HEK293 (cell line): ENCODE data around the gene DIDO1.
A peak's percentile ranks its signal among the peaks of the same experiment; 100 is the strongest.

Experiments
- HOXD13 ChIP-seq: sonication (generic); formaldehyde crosslinking; IDR thresholded peaks from 2 replicates; pipeline ENCODE4 v1.8.0; 2022; ENCODE audit warnings: missing genetic modification reagents, borderline replicate concordance
- KLF1 ChIP-seq: fragments of 450-650 bp; formaldehyde crosslinking; IDR thresholded peaks from 2 replicates; pipeline ENCODE4 v1.5.1; 2016; ENCODE audit warnings: missing biosample characterization, missing genetic modification characterization
- KLF9 ChIP-seq: fragments of 450-650 bp; formaldehyde crosslinking; IDR thresholded peaks from 2 replicates; pipeline ENCODE4 v1.5.1; 2016; ENCODE audit warnings: missing biosample characterization, missing genetic modification characterization, low read depth
- MEIS1 ChIP-seq: sonication (generic); formaldehyde crosslinking; IDR thresholded peaks from 2 replicates; pipeline ENCODE4 v1.8.1; 2022; ENCODE audit warnings: missing genetic modification reagents, mild to moderate bottlenecking, borderline replicate concordance
- TCF7L2 ChIP-seq: IDR thresholded peaks from 2 replicates; pipeline ENCODE4 v1.6.1; 2011; ENCODE audit warnings: low read depth, mild to moderate bottlenecking, inconsistent platforms, low read length, moderate library complexity, borderline replicate concordance
- YY1 ChIP-seq: fragments of 450-650 bp; formaldehyde crosslinking; IDR thresholded peaks from 2 replicates; pipeline ENCODE4 v1.5.1; 2018; ENCODE audit warnings: missing biosample characterization, missing genetic modification characterization
- ZNF140 ChIP-seq: fragments of 450-650 bp; formaldehyde crosslinking; IDR thresholded peaks from 2 replicates; pipeline ENCODE4 v1.5.1; 2016; ENCODE audit warnings: missing biosample characterization, missing genetic modification characterization
- ZNF146 ChIP-seq: fragments of 450-650 bp; formaldehyde crosslinking; IDR thresholded peaks from 2 replicates; pipeline ENCODE4 v1.5.1; 2016; ENCODE audit warnings: missing biosample characterization, missing genetic modification characterization
- ZNF155 ChIP-seq: fragments of 450-650 bp; formaldehyde crosslinking; IDR thresholded peaks from 2 replicates; pipeline ENCODE4 v1.5.1; 2016; ENCODE audit warnings: missing biosample characterization, missing genetic modification characterization
- ZNF157 ChIP-seq: fragments of 450-650 bp; formaldehyde crosslinking; IDR thresholded peaks from 2 replicates; pipeline ENCODE4 v1.5.1; 2016; ENCODE audit warnings: missing biosample characterization, missing genetic modification characterization
- ZNF16 ChIP-seq: fragments of 450-650 bp; formaldehyde crosslinking; IDR thresholded peaks from 2 replicates; pipeline ENCODE4 v1.5.1; 2016; ENCODE audit warnings: low read depth, missing biosample characterization, missing genetic modification characterization
- ZNF175 ChIP-seq: fragments of 450-650 bp; formaldehyde crosslinking; IDR thresholded peaks from 2 replicates; pipeline ENCODE4 v1.5.1; 2016; ENCODE audit warnings: missing biosample characterization, missing genetic modification characterization
- ZNF2 ChIP-seq: fragments of 450-650 bp; formaldehyde crosslinking; IDR thresholded peaks from 2 replicates; pipeline ENCODE4 v1.5.1; 2016; ENCODE audit warnings: missing biosample characterization, missing genetic modification characterization
- ZNF23 ChIP-seq: fragments of 450-650 bp; formaldehyde crosslinking; IDR thresholded peaks from 2 replicates; pipeline ENCODE4 v1.5.1; 2016; ENCODE audit warnings: missing biosample characterization, missing genetic modification characterization, borderline replicate concordance
- ZNF311 ChIP-seq: fragments of 450-650 bp; formaldehyde crosslinking; IDR thresholded peaks from 2 replicates; pipeline ENCODE4 v1.5.1; 2017; ENCODE audit warnings: missing biosample characterization, missing genetic modification characterization, borderline replicate concordance
- ZNF354C ChIP-seq: fragments of 450-650 bp; formaldehyde crosslinking; IDR thresholded peaks from 2 replicates; pipeline ENCODE4 v1.5.1; 2016; ENCODE audit warnings: missing biosample characterization, missing genetic modification characterization, low read depth, borderline replicate concordance
- ZNF37A ChIP-seq: fragments of 450-650 bp; IDR thresholded peaks from 2 replicates; pipeline ENCODE4 v1.5.1; 2018; ENCODE audit warnings: missing biosample characterization, missing genetic modification characterization
- ZNF394 ChIP-seq: fragments of 450-650 bp; formaldehyde crosslinking; IDR thresholded peaks from 2 replicates; pipeline ENCODE4 v1.5.1; 2016; ENCODE audit warnings: missing biosample characterization, missing genetic modification characterization, mild to moderate bottlenecking, moderate library complexity, borderline replicate concordance
- ZNF558 ChIP-seq: fragments of 450-650 bp; formaldehyde crosslinking; IDR thresholded peaks from 2 replicates; pipeline ENCODE4 v1.5.1; 2016; ENCODE audit warnings: missing biosample characterization, missing genetic modification characterization
- ZNF585B ChIP-seq: fragments of 450-650 bp; formaldehyde crosslinking; IDR thresholded peaks from 2 replicates; pipeline ENCODE4 v1.5.1; 2016; ENCODE audit warnings: missing biosample characterization, missing genetic modification characterization
- ZNF623 ChIP-seq: fragments of 450-650 bp; formaldehyde crosslinking; IDR thresholded peaks from 2 replicates; pipeline ENCODE4 v1.5.1; 2016; ENCODE audit warnings: missing biosample characterization, missing genetic modification characterization
- ZNF626 ChIP-seq: fragments of 450-650 bp; sonication (Bioruptor Pico); formaldehyde crosslinking; IDR thresholded peaks from 2 replicates; pipeline ENCODE4 v1.5.1; 2018; ENCODE audit warnings: missing biosample characterization, missing genetic modification characterization, inconsistent platforms
- ZNF654 ChIP-seq: fragments of 450-650 bp; formaldehyde crosslinking; IDR thresholded peaks from 2 replicates; pipeline ENCODE4 v1.5.1; 2016; ENCODE audit warnings: low read depth, missing biosample characterization, missing genetic modification characterization
- ZNF677 ChIP-seq: fragments of 450-650 bp; IDR thresholded peaks from 2 replicates; pipeline ENCODE4 v1.5.0; 2018; ENCODE audit warnings: missing biosample characterization, mild to moderate bottlenecking, missing genetic modification characterization, moderate library complexity
- TF ChIP-seq, protein P1 (sequence below): fragments of 450-650 bp; formaldehyde crosslinking; IDR thresholded peaks from 2 replicates; pipeline ENCODE4 v1.5.1; 2017; ENCODE audit warnings: missing biosample characterization, missing genetic modification characterization
- TF ChIP-seq, protein P2 (sequence below): fragments of 450-650 bp; formaldehyde crosslinking; IDR thresholded peaks from 2 replicates; pipeline ENCODE4 v1.5.1; 2016; ENCODE audit warnings: missing biosample characterization, missing genetic modification characterization
- TF ChIP-seq, protein P3 (sequence below): fragments of 450-650 bp; formaldehyde crosslinking; IDR thresholded peaks from 2 replicates; pipeline ENCODE4 v1.5.0; 2017; ENCODE audit warnings: missing biosample characterization, missing genetic modification characterization, borderline replicate concordance
- TF ChIP-seq, protein P4 (sequence below): fragments of 450-650 bp; formaldehyde crosslinking; IDR thresholded peaks from 2 replicates; pipeline ENCODE4 v1.5.1; 2016; ENCODE audit warnings: missing biosample characterization, missing genetic modification characterization
- TF ChIP-seq, protein P5 (sequence below): fragments of 450-650 bp; formaldehyde crosslinking; IDR thresholded peaks from 2 replicates; pipeline ENCODE4 v1.5.1; 2016; ENCODE audit warnings: missing biosample characterization, missing genetic modification characterization

Gene DIDO1

DNA sequence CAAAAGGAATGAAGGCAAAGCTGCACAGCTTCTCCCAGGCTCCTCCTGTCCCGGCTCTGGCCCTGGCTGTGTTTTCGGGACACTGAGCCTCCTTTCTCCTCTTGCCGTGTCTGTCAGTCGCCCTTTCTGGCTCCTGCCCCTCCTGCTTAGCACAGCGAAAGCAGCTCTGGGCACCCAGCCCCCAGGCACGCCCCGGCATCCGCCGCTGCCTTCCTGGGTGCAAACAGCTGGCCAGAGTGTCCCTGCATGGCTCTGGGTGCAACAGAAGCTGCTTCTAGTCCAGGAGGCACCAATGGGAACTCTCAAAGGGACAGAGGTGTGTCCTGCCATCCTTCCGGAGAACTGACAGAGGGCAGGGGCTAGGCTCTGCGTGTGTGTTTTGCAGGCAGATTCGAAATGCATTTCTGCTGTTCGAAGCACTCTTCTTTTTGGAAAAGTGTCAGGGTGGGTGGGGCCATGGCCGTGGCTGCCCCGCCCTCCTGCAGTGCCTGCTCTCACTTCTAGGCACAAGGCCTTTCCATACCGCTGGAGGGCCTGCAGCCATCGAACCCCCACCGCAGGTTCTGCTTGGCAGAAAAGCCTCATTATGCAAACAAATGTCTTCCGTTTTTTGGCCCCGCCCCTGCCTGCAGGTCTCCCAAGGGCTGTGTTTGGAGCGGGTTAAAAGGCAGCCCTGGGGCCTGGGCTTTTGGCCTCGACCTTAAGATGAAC is 93.9 kb downstream of the DIDO1 start (continued):
- TF ChIP-seq, protein P1, sequence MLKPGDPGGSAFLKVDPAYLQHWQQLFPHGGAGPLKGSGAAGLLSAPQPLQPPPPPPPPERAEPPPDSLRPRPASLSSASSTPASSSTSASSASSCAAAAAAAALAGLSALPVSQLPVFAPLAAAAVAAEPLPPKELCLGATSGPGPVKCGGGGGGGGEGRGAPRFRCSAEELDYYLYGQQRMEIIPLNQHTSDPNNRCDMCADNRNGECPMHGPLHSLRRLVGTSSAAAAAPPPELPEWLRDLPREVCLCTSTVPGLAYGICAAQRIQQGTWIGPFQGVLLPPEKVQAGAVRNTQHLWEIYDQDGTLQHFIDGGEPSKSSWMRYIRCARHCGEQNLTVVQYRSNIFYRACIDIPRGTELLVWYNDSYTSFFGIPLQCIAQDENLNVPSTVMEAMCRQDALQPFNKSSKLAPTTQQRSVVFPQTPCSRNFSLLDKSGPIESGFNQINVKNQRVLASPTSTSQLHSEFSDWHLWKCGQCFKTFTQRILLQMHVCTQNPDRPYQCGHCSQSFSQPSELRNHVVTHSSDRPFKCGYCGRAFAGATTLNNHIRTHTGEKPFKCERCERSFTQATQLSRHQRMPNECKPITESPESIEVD = no peak
- TF ChIP-seq, protein P2, sequence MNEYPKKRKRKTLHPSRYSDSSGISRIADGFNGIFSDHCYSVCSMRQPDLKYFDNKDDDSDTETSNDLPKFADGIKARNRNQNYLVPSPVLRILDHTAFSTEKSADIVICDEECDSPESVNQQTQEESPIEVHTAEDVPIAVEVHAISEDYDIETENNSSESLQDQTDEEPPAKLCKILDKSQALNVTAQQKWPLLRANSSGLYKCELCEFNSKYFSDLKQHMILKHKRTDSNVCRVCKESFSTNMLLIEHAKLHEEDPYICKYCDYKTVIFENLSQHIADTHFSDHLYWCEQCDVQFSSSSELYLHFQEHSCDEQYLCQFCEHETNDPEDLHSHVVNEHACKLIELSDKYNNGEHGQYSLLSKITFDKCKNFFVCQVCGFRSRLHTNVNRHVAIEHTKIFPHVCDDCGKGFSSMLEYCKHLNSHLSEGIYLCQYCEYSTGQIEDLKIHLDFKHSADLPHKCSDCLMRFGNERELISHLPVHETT (tag by site-specific recombination) = no peak
- TF ChIP-seq YY1 (no peak), KLF1 (tag by site-specific recombination) (peak; percentile 66), ZNF623 (tag by site-specific recombination) (no peak), ZNF155 (tag by site-specific recombination) (no peak), MEIS1 (no peak), ZNF140 (no peak), ZNF585B (no peak), HOXD13 (no peak), ZNF677 (tag by site-specific recombination) (no peak), ZNF23 (tag by site-specific recombination) (no peak), ZNF157 (no peak), ZNF558 (tag by site-specific recombination) (no peak), TCF7L2 (no peak), ZNF175 (no peak), ZNF654 (no peak), ZNF626 (no peak), ZNF394 (tag by site-specific recombination) (no peak; the same call in 1 of the 2 replicates), ZNF354C (tag by site-specific recombination) (no peak), ZNF16 (tag by site-specific recombination) (no peak), ZNF37A (tag by site-specific recombination) (no peak), ZNF146 (tag by site-specific recombination) (no peak), ZNF311 (tag by site-specific recombination) (no peak), ZNF2 (tag by site-specific recombination) (no peak), KLF9 (peak; percentile 73)
- TF ChIP-seq, protein P3, sequence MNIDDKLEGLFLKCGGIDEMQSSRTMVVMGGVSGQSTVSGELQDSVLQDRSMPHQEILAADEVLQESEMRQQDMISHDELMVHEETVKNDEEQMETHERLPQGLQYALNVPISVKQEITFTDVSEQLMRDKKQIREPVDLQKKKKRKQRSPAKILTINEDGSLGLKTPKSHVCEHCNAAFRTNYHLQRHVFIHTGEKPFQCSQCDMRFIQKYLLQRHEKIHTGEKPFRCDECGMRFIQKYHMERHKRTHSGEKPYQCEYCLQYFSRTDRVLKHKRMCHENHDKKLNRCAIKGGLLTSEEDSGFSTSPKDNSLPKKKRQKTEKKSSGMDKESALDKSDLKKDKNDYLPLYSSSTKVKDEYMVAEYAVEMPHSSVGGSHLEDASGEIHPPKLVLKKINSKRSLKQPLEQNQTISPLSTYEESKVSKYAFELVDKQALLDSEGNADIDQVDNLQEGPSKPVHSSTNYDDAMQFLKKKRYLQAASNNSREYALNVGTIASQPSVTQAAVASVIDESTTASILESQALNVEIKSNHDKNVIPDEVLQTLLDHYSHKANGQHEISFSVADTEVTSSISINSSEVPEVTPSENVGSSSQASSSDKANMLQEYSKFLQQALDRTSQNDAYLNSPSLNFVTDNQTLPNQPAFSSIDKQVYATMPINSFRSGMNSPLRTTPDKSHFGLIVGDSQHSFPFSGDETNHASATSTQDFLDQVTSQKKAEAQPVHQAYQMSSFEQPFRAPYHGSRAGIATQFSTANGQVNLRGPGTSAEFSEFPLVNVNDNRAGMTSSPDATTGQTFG (tag by site-specific recombination) = no peak
- TF ChIP-seq, protein P4, sequence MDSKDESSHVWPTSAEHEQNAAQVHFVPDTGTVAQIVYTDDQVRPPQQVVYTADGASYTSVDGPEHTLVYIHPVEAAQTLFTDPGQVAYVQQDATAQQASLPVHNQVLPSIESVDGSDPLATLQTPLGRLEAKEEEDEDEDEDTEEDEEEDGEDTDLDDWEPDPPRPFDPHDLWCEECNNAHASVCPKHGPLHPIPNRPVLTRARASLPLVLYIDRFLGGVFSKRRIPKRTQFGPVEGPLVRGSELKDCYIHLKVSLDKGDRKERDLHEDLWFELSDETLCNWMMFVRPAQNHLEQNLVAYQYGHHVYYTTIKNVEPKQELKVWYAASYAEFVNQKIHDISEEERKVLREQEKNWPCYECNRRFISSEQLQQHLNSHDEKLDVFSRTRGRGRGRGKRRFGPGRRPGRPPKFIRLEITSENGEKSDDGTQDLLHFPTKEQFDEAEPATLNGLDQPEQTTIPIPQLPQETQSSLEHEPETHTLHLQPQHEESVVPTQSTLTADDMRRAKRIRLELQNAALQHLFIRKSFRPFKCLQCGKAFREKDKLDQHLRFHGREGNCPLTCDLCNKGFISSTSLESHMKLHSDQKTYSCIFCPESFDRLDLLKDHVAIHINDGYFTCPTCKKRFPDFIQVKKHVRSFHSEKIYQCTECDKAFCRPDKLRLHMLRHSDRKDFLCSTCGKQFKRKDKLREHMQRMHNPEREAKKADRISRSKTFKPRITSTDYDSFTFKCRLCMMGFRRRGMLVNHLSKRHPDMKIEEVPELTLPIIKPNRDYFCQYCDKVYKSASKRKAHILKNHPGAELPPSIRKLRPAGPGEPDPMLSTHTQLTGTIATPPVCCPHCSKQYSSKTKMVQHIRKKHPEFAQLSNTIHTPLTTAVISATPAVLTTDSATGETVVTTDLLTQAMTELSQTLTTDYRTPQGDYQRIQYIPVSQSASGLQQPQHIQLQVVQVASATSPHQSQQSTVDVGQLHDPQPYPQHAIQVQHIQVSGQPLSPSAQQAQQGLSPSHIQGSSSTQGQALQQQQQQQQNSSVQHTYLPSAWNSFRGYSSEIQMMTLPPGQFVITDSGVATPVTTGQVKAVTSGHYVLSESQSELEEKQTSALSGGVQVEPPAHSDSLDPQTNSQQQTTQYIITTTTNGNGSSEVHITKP = no peak
- TF ChIP-seq, protein P5, sequence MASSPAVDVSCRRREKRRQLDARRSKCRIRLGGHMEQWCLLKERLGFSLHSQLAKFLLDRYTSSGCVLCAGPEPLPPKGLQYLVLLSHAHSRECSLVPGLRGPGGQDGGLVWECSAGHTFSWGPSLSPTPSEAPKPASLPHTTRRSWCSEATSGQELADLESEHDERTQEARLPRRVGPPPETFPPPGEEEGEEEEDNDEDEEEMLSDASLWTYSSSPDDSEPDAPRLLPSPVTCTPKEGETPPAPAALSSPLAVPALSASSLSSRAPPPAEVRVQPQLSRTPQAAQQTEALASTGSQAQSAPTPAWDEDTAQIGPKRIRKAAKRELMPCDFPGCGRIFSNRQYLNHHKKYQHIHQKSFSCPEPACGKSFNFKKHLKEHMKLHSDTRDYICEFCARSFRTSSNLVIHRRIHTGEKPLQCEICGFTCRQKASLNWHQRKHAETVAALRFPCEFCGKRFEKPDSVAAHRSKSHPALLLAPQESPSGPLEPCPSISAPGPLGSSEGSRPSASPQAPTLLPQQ (tag by site-specific recombination) = no peak
